NCI-H526 (cell line): ENCODE results near the gene NTMT2.
"Not testable (repeated sequence)": the region's sequence is repeated elsewhere in the genome, so short reads cannot be mapped to it uniquely, and the experiment has no call there.

Experiments
- DNase-seq, 2 experiments: peaks; one replicate each; lab custom pipeline; 2025; lab: John Stamatoyannopoulos, UW

NTMT2 gene

DNA sequence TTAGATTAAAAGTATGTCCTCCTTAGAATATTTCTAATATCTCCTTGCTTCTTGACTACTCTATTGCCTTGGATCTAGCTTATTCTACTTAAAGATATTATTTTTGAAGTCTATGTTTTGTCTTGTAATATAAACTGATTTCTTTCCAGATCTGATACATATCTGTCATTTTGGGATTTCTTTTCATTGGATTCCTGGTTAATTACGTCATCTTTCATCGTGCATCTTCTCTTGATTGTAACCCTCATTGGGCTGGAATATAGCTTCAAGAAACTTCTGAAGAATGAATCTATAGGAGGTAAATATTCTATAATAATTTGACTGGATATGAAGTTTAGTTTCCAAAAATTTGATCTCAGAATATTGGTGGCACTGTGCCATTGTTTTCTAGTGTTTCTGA is 12.1 kb downstream of the NTMT2 start:
- DNase-seq: no peak

DNA sequence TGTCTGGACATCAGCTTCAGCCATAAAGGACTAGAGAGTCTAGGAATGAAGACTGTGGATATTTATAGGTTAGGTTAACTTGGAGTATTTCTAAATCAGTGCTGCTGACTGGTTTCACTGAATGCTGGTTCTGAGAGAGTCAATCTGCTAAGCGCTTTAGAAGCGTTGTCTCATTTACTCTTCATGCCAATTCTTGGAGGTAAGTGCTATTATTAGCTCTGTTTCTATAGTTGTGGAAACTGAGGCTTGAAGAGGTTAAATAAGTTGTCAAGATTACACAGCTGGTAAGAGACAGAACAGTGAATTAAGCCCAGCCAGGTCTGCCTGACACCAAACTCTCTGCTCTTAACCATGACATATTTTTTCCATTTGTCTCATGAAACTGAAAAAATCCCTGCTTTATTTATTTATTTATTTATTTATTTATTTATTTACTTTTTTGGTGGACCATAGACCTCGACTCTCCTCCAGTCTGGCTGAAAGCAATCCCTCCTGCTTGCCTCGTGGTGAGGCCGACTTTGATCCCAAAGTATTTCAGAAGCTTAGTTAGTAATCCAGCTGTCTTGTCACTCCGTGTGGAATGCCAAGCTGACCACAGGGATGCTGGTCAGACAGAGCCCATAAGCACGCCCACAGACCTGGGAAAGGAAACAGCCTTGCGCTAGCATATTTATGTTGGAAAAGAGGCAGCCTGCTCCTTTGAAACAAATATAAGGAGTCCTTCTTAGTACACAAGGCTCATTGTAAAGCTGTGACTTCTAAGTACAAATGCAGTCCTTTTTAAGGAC is 16.9 kb downstream of the NTMT2 start:
- no peak for DNase-seq

DNA sequence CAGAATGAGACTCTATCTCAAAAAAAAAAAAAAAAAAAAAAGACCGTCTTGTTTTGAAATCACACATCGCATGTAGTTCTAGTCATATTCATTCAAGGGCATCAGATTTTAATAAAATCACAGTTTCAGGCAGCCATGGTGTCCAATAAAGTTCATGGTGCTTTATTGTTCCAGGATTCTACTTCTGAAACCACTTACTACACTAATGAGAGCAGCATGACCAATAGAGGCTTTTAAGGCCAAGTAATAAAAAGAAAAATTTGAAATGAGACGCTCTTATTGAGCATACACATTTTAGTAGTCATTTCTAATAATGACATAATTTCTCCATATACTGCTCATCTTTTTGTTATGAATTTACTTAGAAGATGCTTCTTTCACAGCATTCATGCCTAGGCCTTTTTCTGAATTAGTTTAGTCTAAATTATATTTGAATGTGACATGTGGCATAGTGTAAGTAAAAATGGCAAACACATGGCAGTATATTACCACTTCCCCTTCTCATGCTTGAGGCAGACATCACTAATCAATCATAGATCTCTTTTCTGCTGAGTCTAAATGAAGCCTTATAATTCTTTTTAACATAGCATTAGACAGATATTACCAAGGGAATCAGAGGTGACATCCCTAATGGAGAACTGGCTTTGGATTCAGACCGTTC is 18.5 kb downstream of the NTMT2 start:
- no peak for DNase-seq

DNA sequence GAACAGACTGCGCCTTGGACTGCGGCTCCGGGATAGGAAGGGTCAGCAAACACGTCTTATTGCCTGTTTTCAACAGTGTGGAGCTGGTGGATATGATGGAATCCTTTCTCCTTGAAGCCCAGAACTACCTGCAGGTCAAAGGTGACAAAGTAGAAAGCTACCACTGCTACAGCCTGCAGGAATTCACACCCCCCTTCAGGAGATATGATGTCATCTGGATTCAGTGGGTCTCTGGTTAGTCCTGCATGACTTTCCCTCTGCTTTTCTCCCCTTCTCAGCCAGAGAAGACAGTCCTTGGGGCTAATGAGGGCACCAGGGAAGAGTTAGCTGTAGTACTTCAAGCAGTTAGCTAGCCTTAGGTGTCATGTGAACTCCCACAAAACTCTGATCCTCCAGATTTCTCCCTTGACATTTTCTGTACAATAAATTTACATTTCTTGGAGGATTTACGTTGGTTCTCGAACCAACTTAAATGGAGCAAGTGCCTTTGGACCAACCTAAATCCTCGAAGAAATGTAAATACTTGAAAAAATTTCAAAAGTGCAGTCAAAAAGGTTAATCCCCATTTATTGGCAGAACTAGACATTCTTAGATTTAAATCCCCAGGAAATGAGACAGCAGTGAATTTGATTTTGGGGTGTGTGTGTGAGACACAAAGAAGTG is 20.9 kb downstream of the NTMT2 start:
- DNase-seq: no peak

DNA sequence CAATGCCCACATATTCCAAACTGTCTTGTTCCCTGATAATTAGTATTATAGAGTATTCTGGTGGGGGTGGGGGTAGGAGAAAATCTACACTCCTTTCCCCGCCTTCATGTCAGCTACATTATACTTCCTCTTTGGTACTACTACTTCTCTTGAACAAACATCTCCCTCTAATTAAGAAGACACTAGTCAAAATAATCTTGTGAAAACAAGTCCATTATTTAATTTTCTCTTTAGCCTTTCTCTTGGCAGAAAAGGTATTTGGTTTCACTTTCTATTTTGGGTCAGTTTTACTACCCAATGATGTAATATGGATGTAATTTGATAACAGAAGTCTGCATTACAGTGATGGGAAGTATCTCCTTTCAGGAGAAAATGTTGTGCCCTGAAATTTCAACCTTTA is 22.5 kb downstream of the NTMT2 start:
- DNase-seq: peak; percentile 23 to 38

DNA sequence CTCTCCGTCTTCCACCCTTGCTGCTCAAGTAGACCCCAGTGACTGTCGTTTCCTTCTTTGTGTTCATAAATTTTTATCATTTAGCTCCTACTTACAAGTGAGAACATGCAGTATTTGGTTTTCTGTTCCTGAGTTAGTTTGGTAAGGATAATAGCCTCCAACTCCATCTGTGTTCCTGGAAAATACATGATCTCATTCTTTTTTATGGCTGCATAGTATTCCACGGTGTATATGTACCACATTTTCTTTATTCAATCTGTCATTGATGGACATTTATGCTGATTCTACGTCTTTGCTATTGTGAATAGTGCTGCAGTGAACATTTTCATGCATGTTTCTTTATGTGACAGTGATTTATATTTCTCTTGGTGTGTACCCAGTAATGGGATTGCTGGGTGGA is 24.8 kb downstream of the NTMT2 start:
- DNase-seq: not testable (repeated sequence)

DNA sequence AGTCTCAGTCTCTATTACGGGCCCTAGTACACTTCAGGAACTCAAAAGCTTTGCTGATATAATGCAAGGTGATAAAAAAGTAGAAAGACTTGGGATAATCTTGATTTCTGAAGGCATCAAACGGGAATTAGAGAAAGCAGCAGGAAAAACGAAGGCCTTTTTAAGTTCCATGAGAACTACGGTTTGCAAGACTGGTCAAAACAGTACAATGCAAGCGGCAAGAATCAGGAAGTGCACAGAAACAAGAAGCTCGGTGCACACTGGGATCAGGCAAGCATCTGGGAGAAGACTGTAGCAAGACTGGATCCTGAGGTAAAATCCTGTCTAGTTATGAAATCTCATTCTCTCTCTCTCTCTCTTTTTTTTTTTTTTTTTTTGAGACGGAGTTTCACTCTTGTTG is 28.6 kb downstream of the NTMT2 start:
- DNase-seq: no peak

DNA sequence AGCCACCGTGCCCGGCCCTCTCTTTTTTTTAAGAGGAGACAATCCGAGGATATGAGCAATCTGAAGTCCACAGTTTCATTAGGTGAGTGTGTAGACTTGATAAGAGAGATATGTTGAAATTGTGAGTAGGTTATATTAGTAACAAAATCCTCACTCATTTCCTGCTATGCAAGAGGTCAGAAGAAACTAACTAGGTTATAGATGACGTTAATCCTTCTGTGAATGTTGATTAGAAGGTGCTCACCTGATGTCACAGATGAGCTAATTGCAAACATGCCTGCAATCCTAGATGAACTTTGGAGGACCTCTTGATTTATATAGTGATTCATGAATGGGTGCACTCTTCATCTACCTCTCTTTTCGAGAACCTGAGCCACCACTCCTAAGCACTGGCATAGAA is 29.3 kb downstream of the NTMT2 start:
- DNase-seq: no peak

DNA sequence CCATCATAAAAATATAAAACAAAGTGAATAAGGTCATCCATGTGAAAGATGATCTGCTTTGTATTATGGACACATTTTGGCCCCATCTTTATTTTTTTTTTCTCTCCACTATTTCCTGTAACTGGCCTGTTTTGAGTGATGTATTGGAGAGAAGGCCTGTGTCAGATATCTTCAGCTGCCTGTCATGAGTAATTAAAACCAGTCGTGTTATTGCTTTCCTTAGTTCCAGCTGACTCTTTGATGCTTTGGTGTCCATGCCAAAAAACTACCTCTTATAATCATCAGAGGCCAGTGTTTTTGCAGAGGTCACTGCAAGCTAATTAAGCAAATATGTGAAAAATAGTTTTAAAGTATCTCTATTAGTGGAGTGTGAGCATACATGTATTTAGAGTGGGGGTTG is 29.7 kb downstream of the NTMT2 start:
- no peak for DNase-seq

DNA sequence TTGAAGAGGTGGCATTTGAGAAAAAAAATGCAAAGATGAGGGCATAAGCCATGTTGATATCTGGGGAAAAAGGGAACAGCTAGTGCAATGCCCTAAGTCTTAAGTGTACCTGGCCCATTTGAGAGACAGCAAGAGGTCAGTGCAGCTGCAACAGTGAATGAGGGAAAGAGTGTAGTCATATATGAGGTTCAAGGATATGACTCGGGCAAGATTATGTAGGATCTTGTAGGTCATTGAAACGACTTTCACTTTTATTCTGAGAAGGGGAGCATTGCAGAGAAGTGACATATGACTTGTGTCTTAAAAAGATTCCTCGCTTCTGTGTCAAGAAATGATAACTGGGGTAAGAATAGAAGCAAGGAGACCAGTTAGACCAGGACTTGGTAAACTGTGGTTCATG is 31.0 kb downstream of the NTMT2 start:
- no peak for DNase-seq

DNA sequence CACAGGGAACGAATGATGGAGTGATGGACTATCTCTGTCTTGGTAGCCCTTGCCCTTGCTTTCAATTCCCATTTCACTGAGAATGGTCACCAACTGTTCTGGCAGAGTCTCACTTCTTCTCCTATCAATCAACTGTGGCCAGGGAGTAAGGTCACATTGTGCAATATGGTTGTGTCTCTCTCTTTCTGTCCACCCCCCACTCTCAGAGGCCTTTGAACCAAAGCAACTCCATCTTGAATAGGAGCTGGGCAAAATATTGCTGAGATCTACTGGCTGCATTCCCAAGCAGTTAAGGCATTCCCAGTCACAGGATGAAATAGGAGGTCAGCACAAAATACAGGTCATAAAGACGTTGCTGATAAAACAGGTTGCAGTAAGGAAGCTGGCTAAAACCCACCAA is 36.7 kb downstream of the NTMT2 start:
- DNase-seq: no peak

DNA sequence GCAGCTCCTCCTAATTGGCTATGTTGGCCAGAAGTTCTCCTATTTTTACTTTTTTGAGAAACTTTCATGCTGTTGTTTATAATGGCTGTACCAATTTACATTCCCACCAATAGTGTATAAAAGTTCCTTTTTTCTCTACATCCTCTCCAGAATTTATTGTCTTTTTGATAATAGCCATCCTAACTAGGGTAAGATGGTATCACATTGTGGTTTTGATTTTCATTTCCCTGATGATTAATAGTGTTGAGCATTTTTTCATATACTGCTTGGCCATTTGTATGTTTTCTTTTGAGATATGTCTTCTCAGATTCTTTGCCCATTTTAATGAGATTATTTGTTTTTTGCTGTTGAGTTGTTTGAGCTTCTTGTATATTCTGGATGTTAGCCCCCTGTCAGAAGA is 46.8 kb downstream of the NTMT2 start:
- DNase-seq: no peak

DNA sequence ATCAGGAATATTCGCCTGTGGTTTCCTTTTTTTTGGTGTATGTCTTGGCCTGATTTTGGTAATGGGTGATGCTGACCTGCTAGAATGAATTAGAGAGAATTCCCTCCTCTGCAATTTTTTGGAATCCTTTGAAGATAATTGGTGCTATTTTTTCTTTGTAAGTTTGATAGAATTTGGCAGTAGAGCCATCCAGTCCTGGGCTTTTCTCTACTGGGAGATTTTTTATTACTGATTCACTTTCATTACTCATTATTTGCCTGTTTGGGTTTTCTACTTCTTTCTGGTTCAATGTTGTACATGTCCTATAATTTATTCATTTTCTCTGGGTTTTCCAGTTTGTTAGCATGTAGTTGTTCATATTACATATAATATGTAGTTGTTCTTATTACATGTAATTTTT is 48.7 kb downstream of the NTMT2 start:
- DNase-seq: no peak

DNA sequence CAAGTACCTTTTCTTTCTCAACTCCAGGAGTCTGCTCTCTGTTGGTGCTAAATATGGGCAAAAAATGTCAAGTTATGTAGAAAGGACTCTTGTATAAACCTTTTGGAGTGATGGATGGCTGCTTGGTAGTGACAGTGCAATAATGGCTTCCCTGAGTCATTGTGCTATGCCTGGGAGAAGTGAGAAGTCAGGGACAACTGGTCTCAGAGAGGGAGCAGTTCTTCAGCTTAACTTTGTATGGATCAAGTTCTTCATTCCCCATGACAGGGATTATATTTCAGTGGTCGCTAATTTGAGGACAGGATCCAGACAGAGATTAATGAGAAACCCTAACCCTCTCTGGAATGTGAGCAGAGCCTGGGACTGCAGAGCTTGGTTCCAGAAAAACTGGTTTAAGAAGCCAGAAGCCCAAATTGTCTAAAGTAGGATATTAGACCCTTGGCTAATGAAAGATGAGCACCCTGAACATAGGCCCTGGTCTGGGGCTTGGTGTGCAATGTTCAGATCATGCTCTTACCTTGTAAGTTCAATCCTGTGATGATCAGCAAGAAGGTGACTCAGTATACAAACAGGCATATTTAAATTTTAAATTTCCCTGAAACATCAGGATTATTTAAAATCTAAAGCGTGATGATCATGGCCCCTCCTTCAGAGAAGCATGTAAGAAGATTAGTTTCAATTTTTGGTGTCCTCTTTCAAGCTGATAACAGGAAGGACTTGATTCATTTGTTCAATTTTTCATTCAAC is 50.9 kb downstream of the NTMT2 start:
- DNase-seq: no peak

DNA sequence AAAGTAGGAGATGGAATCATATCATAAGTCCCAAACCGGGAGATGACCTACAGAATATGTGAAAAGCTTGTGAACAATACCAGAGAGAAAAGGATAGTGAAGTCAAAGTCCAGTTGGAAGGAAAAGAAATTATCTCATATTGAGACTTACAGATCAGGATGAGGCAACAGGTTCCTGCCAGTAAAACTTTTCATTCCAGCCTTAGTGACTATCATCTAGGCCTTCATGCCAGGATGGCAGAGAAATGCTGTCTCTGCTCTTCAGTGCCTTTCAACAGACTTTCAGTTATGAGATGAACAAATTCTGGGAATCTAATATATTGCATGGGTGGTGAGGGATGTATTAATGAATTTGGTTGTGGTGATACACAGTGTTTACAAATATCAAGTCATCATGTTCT is 52.3 kb downstream of the NTMT2 start:
- no peak for DNase-seq

DNA sequence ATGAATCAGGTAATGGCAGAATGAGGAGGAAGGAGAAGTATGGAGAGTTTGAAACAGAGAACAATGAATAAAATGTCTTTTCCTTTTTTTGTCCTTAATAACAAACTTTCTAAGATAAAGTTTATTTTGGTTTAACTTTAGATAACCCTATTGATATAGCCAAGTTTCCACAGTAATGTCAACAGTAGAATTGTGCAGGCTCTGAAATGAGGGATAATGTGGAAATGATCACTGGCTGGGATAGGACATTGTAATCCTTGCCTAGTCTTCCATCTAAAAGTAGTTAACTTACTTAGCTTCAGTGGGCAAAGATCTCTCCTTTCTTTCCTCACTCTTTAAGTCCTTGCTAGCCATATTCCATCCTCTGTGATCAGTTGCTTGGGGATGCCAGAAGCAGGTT is 52.8 kb downstream of the NTMT2 start:
- no peak for DNase-seq

DNA sequence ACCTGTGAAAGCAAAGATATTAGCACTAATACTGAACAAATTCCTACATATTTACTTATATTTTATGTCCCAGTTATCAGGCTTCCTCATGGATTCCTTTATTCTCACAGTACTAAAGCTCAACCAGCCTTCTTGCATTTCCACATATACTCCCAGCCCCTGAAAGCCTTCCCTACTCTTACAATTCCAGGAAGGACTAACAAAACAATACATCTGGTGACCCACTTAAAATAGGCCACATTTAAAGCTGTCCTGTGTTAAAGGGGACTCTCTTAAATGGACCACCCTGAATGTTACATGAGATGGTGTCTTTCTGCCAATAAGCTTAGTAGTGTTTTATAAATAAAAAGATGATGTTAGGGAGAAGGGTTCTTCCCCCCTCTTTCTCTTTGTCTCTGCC is 54.4 kb downstream of the NTMT2 start:
- DNase-seq: no peak

DNA sequence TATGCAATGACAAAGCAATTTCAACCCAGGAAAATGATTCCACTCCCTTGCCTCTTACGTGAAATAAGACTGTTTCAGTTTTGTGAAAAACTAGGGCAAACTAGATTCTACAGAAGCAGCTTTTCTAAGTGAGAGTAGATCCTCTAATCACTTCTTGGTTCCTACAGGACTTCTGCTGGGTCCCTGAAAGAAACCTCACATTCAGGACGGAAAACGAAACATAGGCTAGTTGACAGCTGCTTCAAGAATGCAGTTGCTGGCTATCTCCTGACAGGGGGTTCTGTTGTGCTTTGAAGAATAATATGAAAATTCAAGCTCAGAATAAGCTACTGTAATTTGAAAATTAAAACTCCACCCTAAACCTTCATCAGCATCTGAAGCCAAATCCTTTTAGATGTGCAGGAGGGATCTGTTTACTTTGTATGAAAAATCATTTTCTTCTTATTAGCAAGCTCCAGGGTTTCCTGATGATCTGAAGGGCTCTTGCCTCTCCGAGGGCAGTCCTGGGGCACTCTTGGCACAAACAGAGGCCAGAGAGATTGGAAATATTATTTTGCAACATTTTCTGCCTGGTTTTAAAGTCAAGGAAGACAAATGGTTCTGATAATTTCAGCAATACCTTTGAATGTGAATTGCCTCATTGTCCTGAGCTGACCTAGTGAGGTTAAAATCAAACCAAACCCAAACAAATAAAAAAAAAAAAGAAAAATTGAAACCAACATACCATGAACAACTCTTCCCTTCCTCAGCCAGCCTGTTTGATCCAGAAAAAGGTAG is 55.0 kb downstream of the NTMT2 start:
- DNase-seq: no peak

DNA sequence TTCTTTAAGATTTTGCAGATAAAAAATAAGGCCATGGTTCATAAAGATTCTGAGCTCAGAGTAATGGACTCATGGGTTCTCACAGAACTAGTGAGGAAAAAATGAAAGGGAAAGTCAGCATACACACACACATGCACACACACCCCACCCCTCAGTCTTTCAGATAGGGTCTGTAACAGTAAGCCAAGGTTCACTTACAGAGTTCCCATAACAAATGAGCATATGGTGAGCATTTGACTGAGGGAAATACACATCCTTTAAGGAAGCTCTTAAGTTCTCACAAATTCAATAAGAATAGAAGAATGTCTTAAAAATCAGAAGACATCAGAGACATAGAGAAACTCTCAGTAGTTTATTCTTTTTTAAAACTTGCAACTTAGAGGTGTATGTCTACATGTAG is 57.9 kb downstream of the NTMT2 start:
- DNase-seq: no peak

DNA sequence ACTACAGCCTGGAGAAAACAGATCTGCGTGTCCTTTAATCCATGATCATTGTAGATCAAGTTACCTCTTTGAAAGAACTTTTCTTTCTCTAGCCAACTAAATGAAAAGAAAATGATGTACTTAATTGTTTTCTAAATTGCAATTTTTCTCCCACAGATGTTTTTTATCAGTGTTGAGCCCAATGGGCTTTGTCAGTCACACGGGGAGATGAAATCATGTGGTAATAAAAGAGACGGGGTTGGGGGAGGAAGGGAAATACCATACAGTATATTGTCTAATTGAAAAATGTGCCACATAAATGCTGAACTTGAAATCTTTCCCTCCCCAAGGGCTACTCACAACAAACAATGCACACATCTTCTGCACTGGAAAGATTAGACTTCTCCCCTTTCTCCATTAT is 58.4 kb downstream of the NTMT2 start:
- DNase-seq: no peak

DNA sequence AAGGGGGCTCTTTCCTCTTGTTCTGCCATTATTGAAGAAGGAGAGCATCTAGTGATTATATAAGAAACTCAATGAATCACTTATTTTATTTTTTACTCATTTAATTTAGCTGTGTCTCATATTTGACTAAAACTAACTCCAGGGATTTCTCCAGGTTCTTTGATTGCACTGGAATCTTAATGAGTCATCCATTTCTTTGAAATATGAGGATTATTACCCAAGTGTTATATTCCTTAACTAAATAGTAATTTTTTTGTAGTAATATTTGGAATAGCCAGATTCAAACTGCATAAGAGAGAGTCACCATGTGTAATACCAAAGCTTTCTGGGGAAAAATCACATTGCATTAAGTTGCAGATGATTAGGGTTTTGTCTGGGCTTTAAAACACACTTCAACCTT is 59.5 kb downstream of the NTMT2 start:
- no peak for DNase-seq

DNA sequence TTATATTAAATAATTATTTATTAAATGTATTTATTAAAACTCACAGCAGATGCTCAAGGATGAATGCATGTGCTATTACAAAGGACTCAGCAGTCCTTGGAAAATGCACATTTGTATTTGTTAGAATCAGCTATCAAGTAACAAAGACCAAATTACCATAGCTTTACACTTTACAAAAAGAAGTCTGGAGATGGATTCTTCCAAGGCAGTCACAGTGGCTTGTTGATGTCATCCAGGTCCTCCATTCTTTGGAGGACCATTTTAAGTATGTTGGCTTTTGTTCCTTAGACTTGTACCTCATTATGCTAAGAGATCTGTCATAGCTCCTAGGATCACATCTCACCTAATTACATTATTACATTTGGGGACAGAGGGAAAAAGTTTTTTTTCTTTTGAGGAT is 63.4 kb downstream of the NTMT2 start:
- no peak for DNase-seq
